ENCODE data around the gene MYH9.

MYH9 gene

DNA sequence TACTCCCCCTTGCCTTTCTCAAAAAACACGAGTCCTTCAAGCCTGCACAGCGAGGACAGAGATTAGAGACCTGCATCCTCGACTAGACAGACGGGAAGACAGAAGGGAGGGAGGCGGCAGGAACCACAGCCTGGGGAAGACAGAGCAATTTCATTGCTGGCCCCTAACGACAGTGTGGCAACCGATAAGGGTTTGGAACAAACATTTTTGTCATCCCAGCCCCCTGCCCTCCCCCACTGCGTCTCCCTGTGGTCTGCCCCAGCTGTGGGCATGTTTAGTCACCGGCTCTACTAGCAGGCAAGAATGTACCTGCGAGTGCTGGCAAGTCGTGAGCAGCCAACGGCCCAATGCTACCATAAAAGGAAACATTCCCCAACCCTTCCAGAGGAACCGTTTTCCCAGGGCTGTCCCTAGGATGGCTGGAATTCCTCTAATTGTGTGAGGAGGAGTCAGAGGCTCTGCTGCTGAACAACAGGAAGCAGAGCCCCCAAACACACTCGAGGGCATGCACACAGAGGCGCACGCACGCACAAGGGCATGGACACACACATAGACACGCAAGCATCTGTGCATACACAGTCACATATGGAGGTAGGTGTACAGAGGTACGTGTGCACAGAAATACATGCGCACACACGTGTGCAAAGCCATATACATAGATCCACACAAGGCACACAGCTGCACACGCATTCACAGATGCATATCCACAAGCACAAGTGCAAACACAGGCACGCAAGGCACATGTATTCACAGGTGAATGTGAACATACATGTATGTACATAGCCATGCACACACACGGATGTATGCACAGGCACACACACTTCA, 58.3 kb downstream of the MYH9 start (continued):
- TF ChIP-seq, protein P1, sequence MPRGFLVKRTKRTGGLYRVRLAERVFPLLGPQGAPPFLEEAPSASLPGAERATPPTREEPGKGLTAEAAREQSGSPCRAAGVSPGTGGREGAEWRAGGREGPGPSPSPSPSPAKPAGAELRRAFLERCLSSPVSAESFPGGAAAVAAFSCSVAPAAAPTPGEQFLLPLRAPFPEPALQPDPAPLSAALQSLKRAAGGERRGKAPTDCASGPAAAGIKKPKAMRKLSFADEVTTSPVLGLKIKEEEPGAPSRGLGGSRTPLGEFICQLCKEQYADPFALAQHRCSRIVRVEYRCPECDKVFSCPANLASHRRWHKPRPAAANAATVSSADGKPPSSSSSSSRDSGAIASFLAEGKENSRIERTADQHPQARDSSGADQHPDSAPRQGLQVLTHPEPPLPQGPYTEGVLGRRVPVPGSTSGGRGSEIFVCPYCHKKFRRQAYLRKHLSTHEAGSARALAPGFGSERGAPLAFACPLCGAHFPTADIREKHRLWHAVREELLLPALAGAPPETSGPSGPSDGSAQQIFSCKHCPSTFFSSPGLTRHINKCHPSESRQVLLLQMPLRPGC (tag by site-specific recombination; IDR thresholded peaks at IDR 0.05): peak; percentile 76
- peak; percentile 35; the same call in 1 of the 2 replicates for TF ChIP-seq ZNF184 (tag by site-specific recombination; IDR thresholded peaks at IDR 0.05)
- TF ChIP-seq KLF9 (tag by site-specific recombination; IDR thresholded peaks at IDR 0.05; ENCODE audit: low read depth): 0 out of 2 replicates have a peak, but pooled peaks have one; percentile 7
- TF ChIP-seq ZXDB (tag by site-specific recombination; IDR thresholded peaks at IDR 0.05): peak; percentile 54
- TF ChIP-seq, protein P2, sequence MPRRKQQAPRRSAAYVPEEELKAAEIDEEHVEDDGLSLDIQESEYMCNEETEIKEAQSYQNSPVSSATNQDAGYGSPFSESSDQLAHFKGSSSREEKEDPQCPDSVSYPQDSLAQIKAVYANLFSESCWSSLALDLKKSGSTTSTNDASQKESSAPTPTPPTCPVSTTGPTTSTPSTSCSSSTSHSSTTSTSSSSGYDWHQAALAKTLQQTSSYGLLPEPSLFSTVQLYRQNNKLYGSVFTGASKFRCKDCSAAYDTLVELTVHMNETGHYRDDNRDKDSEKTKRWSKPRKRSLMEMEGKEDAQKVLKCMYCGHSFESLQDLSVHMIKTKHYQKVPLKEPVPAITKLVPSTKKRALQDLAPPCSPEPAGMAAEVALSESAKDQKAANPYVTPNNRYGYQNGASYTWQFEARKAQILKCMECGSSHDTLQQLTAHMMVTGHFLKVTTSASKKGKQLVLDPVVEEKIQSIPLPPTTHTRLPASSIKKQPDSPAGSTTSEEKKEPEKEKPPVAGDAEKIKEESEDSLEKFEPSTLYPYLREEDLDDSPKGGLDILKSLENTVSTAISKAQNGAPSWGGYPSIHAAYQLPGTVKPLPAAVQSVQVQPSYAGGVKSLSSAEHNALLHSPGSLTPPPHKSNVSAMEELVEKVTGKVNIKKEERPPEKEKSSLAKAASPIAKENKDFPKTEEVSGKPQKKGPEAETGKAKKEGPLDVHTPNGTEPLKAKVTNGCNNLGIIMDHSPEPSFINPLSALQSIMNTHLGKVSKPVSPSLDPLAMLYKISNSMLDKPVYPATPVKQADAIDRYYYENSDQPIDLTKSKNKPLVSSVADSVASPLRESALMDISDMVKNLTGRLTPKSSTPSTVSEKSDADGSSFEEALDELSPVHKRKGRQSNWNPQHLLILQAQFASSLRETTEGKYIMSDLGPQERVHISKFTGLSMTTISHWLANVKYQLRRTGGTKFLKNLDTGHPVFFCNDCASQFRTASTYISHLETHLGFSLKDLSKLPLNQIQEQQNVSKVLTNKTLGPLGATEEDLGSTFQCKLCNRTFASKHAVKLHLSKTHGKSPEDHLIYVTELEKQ (tag by site-specific recombination; IDR thresholded peaks at IDR 0.05; ENCODE audit: borderline replicate concordance): 0 out of 2 replicates have a peak, but pooled peaks have one; percentile 19
- peak; percentile 95 for TF ChIP-seq ZBTB48 (tag by site-specific recombination; IDR thresholded peaks at IDR 0.05)
- TF ChIP-seq ZBTB20 (tag by site-specific recombination; IDR thresholded peaks at IDR 0.05): peak; percentile 35; the same call in 1 of the 2 replicates
- 0 out of 2 replicates have a peak, but pooled peaks have one; percentile 41 for TF ChIP-seq SP7 (tag by site-specific recombination; IDR thresholded peaks at IDR 0.05)
- TF ChIP-seq, protein P3, sequence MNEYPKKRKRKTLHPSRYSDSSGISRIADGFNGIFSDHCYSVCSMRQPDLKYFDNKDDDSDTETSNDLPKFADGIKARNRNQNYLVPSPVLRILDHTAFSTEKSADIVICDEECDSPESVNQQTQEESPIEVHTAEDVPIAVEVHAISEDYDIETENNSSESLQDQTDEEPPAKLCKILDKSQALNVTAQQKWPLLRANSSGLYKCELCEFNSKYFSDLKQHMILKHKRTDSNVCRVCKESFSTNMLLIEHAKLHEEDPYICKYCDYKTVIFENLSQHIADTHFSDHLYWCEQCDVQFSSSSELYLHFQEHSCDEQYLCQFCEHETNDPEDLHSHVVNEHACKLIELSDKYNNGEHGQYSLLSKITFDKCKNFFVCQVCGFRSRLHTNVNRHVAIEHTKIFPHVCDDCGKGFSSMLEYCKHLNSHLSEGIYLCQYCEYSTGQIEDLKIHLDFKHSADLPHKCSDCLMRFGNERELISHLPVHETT (tag by site-specific recombination; IDR thresholded peaks at IDR 0.05): 0 out of 2 replicates have a peak, but pooled peaks have one; percentile 14
- TF ChIP-seq GLIS1 (tag by site-specific recombination; IDR thresholded peaks at IDR 0.05): peak; percentile 96

DNA sequence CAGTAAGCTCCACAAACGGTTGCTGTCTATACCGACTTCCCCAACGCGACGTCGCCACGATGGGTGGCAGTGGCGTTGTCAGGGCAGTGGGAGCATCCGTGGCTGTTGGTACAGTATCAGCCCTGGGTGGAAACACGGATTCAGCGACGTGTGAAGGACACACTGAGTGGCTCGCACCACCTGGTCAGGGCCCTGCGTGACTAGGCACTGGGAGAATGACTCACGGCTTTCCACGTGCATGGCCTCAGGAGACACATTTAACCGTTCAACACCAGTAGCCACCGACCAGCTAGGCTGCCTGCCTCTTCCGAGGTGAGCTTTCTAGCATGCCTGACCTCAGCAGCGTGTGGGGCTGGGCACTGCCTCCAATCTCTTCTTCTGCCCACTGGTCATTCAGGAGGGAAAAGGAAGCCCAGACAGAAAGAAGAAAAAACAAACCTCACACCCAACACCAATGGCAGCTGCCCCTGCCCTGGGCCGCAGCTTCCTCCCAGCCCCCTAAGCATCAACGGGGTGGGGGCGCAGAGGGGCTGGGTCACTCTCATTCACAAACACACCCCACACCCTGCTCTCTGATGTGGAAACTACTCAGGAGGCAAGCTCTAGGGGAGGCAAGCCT, 59.0 kb downstream of the MYH9 start:
- Histone ChIP-seq H3K36me3 (ENCODE audit: control insufficient read depth in 2 of 2, insufficient read depth in 1 of 2, low read length in 2 of 2) (peaks cover 0 to 71% of the 10 kb centered on the region in 2 experiments; a peak in 2 of 3 replicates), H3K27ac (ENCODE audit: extremely low read depth, low read depth, low read length) (peak overlapping the region; percentile 85), H3K4me1 (ENCODE audit: control insufficient read depth, insufficient read depth, low read length) (peaks cover 48% of the 10 kb centered on the region), H3K9me3 (ENCODE audit: control insufficient read depth, insufficient read depth, low read depth, low read length) (no peaks in the 10 kb centered on the region), H3K4me3 (ENCODE audit: low read depth, low read length) (peak overlapping the region; percentile 18)
- CTCF ChIA-PET: interaction anchor here (0.6 to 2.8 kb wide), 12 partner anchors 19 to 392 kb away, joined by 3 to 23 read pairs (median 3); no protein-coding TSS in a partner anchor
- 0 out of 2 replicates have a peak, but pooled peaks have one; percentile 29 for TF ChIP-seq ZNF2 (tag by site-specific recombination; IDR thresholded peaks at IDR 0.05)
- TF ChIP-seq KLF1 (tag by site-specific recombination; IDR thresholded peaks at IDR 0.05): peak; percentile 38; the same call in 1 of the 2 replicates
- no peak for TF ChIP-seq ZNF549 (tag by site-specific recombination; IDR thresholded peaks at IDR 0.05)
- peak; percentile 73 for TF ChIP-seq OSR2 (tag by site-specific recombination; IDR thresholded peaks at IDR 0.05)
- TF ChIP-seq, protein P4, sequence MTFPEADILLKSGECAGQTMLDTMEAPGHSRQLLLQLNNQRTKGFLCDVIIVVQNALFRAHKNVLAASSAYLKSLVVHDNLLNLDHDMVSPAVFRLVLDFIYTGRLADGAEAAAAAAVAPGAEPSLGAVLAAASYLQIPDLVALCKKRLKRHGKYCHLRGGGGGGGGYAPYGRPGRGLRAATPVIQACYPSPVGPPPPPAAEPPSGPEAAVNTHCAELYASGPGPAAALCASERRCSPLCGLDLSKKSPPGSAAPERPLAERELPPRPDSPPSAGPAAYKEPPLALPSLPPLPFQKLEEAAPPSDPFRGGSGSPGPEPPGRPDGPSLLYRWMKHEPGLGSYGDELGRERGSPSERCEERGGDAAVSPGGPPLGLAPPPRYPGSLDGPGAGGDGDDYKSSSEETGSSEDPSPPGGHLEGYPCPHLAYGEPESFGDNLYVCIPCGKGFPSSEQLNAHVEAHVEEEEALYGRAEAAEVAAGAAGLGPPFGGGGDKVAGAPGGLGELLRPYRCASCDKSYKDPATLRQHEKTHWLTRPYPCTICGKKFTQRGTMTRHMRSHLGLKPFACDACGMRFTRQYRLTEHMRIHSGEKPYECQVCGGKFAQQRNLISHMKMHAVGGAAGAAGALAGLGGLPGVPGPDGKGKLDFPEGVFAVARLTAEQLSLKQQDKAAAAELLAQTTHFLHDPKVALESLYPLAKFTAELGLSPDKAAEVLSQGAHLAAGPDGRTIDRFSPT (tag by site-specific recombination; IDR thresholded peaks at IDR 0.05): peak; percentile 54; the same call in 1 of the 2 replicates
- TF ChIP-seq KLF9 (tag by site-specific recombination; IDR thresholded peaks at IDR 0.05; ENCODE audit: low read depth): 0 out of 2 replicates have a peak, but pooled peaks have one; percentile 16
- POLR2A ChIA-PET: interaction anchor here (0.6 to 2.6 kb wide), 18 partner anchors 13 to 153 kb away, joined by 3 to 17 read pairs (median 4); partner anchors contain the start of genes MYH9 and TXN2

Data from HEK293 (cell line).